HG02678 (cell line): Measurements from ENCODE around the gene NEK2.

Source experiments
- ATAC-seq: cut with Tn5 transposase; IDR thresholded peaks from one replicate; pipeline ENCODE4 v1.9.1; 2021; ENCODE audit warnings: mild to moderate bottlenecking, moderate library complexity; ENCODE audit not compliant: unreplicated experiment

Gene NEK2

DNA sequence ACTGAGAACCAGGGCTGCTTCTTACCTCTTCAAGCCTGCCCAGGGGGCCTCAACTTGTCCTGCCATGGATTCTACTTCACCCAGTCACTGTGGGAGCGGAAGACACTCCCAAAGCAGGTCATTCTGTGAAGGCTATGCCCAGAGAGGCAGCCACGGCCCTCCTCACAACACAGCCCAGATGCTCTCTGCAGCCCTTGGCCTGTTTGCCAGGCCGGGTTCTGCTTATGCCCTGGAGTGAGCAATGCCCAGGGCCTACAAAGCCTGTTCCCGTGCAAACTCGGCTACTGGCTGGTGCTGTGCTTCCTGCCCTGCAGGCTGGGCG lies 62.7 kb downstream of the NEK2 start:
- ATAC-seq, result no peak
